GM12865 (cell line): ENCODE data around the gene SPDYE4.

ENCODE experiments used
- DNase-seq: peaks from one replicate; pipeline ENCODE4 v3.0.0; 2010; ENCODE audit warnings: low read depth
- H3K4me3 ChIP-seq: 2 replicates; pipeline ENCODE4 v1.5.1; 2011; ENCODE audit warnings: mild to moderate bottlenecking, low read depth, low read length, control low read depth
- CTCF ChIP-seq: IDR thresholded peaks from 2 replicates; pipeline ENCODE4 v1.5.1; 2011; ENCODE audit warnings: low read length, control low read depth, low read depth, inconsistent platforms; ENCODE audit not compliant: insufficient read depth; ENCODE audit errors: missing control alignments

SPDYE4 gene

GRCh38 chr17:8741771-8742170 is 16.6 kb downstream of the SPDYE4 start:
- TF ChIP-seq CTCF, result no peak
- DNase-seq, result no peak
- no peak overlapping the region for H3K4me3 ChIP-seq

GRCh38 chr17:8741366-8741765 is 17.0 kb downstream of the SPDYE4 start:
- H3K4me3 ChIP-seq, result no peak overlapping the region
- DNase-seq, result no peak
- TF ChIP-seq CTCF, result no peak

- H3K4me3 ChIP-seq, result peak overlapping the region; percentile 16; the same call in 1 of the 2 replicates
- peak; percentile 40 for DNase-seq
- TF ChIP-seq CTCF, result peak; percentile 15
Observed at GRCh38 chr17:8740486-8740885, 17.9 kb downstream of the SPDYE4 start.

GRCh38 chr17:8739097-8739496 is 19.2 kb downstream of the SPDYE4 start:
- no peak for TF ChIP-seq CTCF
- no peak for DNase-seq

GRCh38 chr17:8736796-8737195 is 21.6 kb downstream of the SPDYE4 start:
- no peak overlapping the region for H3K4me3 ChIP-seq
- no peak for TF ChIP-seq CTCF
- DNase-seq, result no peak

More at GRCh38 chr17:8739097-8739496, 19.2 kb downstream of the SPDYE4 start:
- no peak overlapping the region for H3K4me3 ChIP-seq

- DNase-seq, result no peak
- H3K4me3 ChIP-seq, result no peak overlapping the region
- TF ChIP-seq CTCF, result no peak
Observed at GRCh38 chr17:8736362-8736761, 22.0 kb downstream of the SPDYE4 start.

- no peak overlapping the region for H3K4me3 ChIP-seq
- no peak for DNase-seq
- TF ChIP-seq CTCF, result no peak
Observed at GRCh38 chr17:8735336-8735939, 22.9 kb downstream of the SPDYE4 start.
